Gastroesophageal sphincter (tissue), 3 donors: ENCODE measurements around the gene TUBGCP6.

ENCODE experiments used
- CTCF ChIP-seq, 4 experiments: fragments of 200-600 bp in 2 of 4; fragments of 450-650 bp in 2 of 4; sonication (generic) in 1 of 4; IDR thresholded peaks; one replicate each; pipeline ENCODE4 v1.5.1; 2017 to 2019; ENCODE audit warnings: antibody characterized with exemption in 4 of 4, mild to moderate bottlenecking in 2 of 4, moderate library complexity in 2 of 4
- EP300 ChIP-seq: sonication (generic); formaldehyde crosslinking; IDR thresholded peaks from one replicate; pipeline ENCODE4 v1.6.1; 2017; ENCODE audit warnings: antibody characterized with exemption, mild to moderate bottlenecking
- POLR2A ChIP-seq, 2 donors: fragments of 450-650 bp; IDR thresholded peaks; one replicate each; pipeline ENCODE4 v1.6.1; 2017; ENCODE audit warnings: antibody characterized with exemption in 2 of 2, mild to moderate bottlenecking in 2 of 2, moderate library complexity in 1 of 2

GRCh38 chr22:50184004-50184901 is 60.6 kb downstream of the TUBGCP6 start:
- TF ChIP-seq POLR2A (IDR thresholded peaks at IDR 0.05) = no peak
- no peak for TF ChIP-seq EP300
- no peak for TF ChIP-seq CTCF (IDR thresholded peaks at IDR 0.05)
